SH-SY5Y (cell line): ENCODE data around the gene MTG2.

ENCODE experiments used
- GATA2 ChIP-seq: IDR thresholded peaks from 2 replicates; pipeline ENCODE4 v1.6.1; 2011; ENCODE audit warnings: mild to moderate bottlenecking, low read depth, low read length
- GATA3 ChIP-seq: IDR thresholded peaks from 2 replicates; pipeline ENCODE4 v1.6.1; 2011; ENCODE audit warnings: low read depth, mild to moderate bottlenecking, low read length, moderate library complexity

MTG2 gene

GRCh38 chr20:62164879-62165761 is 17.7 kb upstream of the MTG2 start:
- TF ChIP-seq GATA3 (no peak), GATA2 (no peak)

GRCh38 chr20:62165762-62166399 is 16.9 kb upstream of the MTG2 start:
- no peak for TF ChIP-seq GATA3
- no peak for TF ChIP-seq GATA2

- no peak for TF ChIP-seq GATA3
- TF ChIP-seq GATA2, result no peak
Observed at GRCh38 chr20:62167474-62167873, 15.4 kb upstream of the MTG2 start.

- TF ChIP-seq GATA2 (no peak), GATA3 (no peak)
Observed at GRCh38 chr20:62168061-62168460, 14.8 kb upstream of the MTG2 start.

- TF ChIP-seq GATA3 (no peak), GATA2 (no peak)
Observed at GRCh38 chr20:62168890-62169435, 13.9 kb upstream of the MTG2 start.

- no peak for TF ChIP-seq GATA2
- TF ChIP-seq GATA3, result no peak
Observed at GRCh38 chr20:62170536-62170935, 12.3 kb upstream of the MTG2 start.

GRCh38 chr20:62171245-62171644 is 11.6 kb upstream of the MTG2 start:
- no peak for TF ChIP-seq GATA3

GRCh38 chr20:62172666-62173065 is 10.2 kb upstream of the MTG2 start:
- TF ChIP-seq GATA3 (no peak), GATA2 (no peak)

- TF ChIP-seq GATA3 (no peak), GATA2 (no peak)
Observed at GRCh38 chr20:62174021-62174804, 8.6 kb upstream of the MTG2 start.

GRCh38 chr20:62174870-62175624 is 7.8 kb upstream of the MTG2 start:
- TF ChIP-seq GATA3, result no peak
- no peak for TF ChIP-seq GATA2

- TF ChIP-seq GATA3 (no peak), GATA2 (no peak)
Observed at GRCh38 chr20:62175711-62176110, 7.1 kb upstream of the MTG2 start.

GRCh38 chr20:62176866-62177265 is 6.0 kb upstream of the MTG2 start:
- TF ChIP-seq GATA3 (no peak), GATA2 (no peak)

- TF ChIP-seq GATA3, result no peak
- TF ChIP-seq GATA2, result peak; percentile 58; the same call in 1 of the 2 replicates
Observed at GRCh38 chr20:62177307-62177706, 5.5 kb upstream of the MTG2 start.
